Measurements from ENCODE around the gene GPR18.

DNA sequence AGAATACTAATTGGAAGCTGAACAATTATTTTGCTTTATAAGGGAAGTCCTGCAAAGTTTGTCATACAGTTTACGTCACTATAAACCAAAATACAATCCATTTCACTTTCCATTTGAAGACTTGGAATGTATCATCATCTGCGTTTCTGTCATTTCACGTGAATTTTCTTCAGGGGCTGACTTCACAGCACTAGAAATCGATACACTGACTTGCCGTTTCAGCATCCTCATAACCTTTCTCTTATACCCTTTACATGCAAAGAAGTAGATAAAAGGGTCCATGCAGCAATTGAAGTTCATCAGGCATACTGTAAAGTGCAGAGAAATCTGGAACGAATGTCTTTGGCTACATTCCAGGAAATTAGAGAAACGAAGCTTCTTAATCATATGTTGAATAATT, 36.8 kb upstream of the GPR18 start:
- TF ChIP-seq, protein P1, sequence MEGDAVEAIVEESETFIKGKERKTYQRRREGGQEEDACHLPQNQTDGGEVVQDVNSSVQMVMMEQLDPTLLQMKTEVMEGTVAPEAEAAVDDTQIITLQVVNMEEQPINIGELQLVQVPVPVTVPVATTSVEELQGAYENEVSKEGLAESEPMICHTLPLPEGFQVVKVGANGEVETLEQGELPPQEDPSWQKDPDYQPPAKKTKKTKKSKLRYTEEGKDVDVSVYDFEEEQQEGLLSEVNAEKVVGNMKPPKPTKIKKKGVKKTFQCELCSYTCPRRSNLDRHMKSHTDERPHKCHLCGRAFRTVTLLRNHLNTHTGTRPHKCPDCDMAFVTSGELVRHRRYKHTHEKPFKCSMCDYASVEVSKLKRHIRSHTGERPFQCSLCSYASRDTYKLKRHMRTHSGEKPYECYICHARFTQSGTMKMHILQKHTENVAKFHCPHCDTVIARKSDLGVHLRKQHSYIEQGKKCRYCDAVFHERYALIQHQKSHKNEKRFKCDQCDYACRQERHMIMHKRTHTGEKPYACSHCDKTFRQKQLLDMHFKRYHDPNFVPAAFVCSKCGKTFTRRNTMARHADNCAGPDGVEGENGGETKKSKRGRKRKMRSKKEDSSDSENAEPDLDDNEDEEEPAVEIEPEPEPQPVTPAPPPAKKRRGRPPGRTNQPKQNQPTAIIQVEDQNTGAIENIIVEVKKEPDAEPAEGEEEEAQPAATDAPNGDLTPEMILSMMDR (conservative IDR thresholded peaks at IDR 0.05; ENCODE audit: low read depth, low read length), result no peak
- no peak for TF ChIP-seq RFX5 (IDR thresholded peaks at IDR 0.05; ENCODE audit: low read depth, low read length)
- TF ChIP-seq POLR2A (IDR thresholded peaks at IDR 0.05; ENCODE audit: low read depth, low read length), result no peak
- TF ChIP-seq, protein P2, sequence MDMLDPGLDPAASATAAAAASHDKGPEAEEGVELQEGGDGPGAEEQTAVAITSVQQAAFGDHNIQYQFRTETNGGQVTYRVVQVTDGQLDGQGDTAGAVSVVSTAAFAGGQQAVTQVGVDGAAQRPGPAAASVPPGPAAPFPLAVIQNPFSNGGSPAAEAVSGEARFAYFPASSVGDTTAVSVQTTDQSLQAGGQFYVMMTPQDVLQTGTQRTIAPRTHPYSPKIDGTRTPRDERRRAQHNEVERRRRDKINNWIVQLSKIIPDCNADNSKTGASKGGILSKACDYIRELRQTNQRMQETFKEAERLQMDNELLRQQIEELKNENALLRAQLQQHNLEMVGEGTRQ (IDR thresholded peaks at IDR 0.05; ENCODE audit: low read depth, low read length), result no peak
- TF ChIP-seq BHLHE40 (IDR thresholded peaks at IDR 0.05; ENCODE audit: low read depth, low read length), result no peak
- no peak for TF ChIP-seq MAFK (IDR thresholded peaks at IDR 0.05; ENCODE audit: low read depth, low read length)
- no peak for TF ChIP-seq MXI1 (IDR thresholded peaks at IDR 0.05; ENCODE audit: borderline replicate concordance, low read depth, low read length)
- no peak for TF ChIP-seq SMC3 (IDR thresholded peaks at IDR 0.05; ENCODE audit: low read depth, low read length)
- TF ChIP-seq FOS (IDR thresholded peaks at IDR 0.05; ENCODE audit: low read depth, low read length), result no peak
- no peak for TF ChIP-seq RAD21 (IDR thresholded peaks at IDR 0.05; ENCODE audit: low read length)

Measured in IMR-90 (cell line).